Astrocyte of the spinal cord (primary cell): ENCODE measurements around the gene FRG2C.
"Not testable (repeated sequence)": the region's sequence is repeated elsewhere in the genome, so short reads cannot be mapped to it uniquely, and the experiment has no call there.

Experiments
- DNase-seq: peaks from one replicate; pipeline ENCODE4 v3.0.0; 2011; ENCODE audit warnings: low read depth, low spot score
- H3K4me3 ChIP-seq: 2 replicates; pipeline ENCODE4 v1.5.1; 2011; ENCODE audit warnings: low read depth, mild to moderate bottlenecking, low read length, moderate library complexity
- CTCF ChIP-seq: IDR thresholded peaks from 2 replicates; pipeline ENCODE4 v1.5.1; 2012; ENCODE audit warnings: low read depth, mild to moderate bottlenecking, low read length, inconsistent platforms
- in situ Hi-C: cut with HindIII; loops from 2 replicates; pipeline ENCODE4 v1.10.0; 2017; ENCODE audit warnings: low sequenced_read_pairs

Gene FRG2C

GRCh38 chr3:75650191-75650590 lies 13.9 kb upstream of the FRG2C start:
- in situ Hi-C loops, result no loop called here
- no peak for TF ChIP-seq CTCF
- H3K4me3 ChIP-seq, result no peak overlapping the region
- DNase-seq, result no peak

GRCh38 chr3:75655101-75655904 lies 8.8 kb upstream of the FRG2C start:
- in situ Hi-C loops, DNase-seq, H3K4me3 ChIP-seq: not testable (repeated sequence)

DNA sequence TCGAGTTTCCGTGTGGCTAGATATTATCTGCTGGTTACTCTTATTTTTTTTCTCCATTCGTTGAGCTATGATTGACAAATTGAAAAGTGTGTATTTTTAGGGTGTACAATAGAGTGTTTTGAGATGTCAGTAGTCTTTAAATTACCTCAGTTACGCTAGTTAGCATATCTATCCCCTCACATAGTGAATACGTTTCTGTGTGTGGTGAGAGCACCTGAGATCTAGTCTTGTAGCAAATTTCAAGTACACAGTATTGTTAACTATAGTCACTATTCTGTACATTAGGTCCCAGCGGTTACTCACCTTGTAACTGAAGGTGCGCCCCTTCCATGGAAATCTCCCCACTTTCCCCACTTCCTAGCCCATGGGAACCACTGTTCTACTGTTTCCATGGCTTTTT lies 8.2 kb upstream of the FRG2C start:
- DNase-seq, in situ Hi-C loops, H3K4me3 ChIP-seq: not testable (repeated sequence)

GRCh38 chr3:75658411-75659107 lies 5.6 kb upstream of the FRG2C start:
- TF ChIP-seq CTCF, result peak; percentile 26
- peak overlapping the region; percentile 26 for H3K4me3 ChIP-seq

DNA sequence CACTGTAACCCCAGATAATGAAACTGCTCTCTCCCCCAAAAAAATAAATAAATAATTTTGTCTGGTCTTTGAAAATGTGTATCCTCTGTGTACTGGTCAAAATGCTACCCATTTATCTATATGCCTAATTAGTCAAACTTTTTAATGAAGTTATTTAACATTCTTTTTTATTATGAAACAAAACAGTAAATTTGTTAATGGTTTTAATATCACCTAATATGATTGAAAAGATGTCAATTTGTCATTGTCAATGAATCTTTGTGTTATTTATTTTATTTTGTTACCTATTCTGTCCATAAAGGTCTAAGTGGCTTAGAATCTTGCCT lies 5.1 kb upstream of the FRG2C start:
- in situ Hi-C loops, DNase-seq: not testable (repeated sequence)
- peak overlapping the region; percentile 26 for H3K4me3 ChIP-seq

More at GRCh38 chr3:75658411-75659107, 5.6 kb upstream of the FRG2C start:
- in situ Hi-C loops, DNase-seq: not testable (repeated sequence)

DNA sequence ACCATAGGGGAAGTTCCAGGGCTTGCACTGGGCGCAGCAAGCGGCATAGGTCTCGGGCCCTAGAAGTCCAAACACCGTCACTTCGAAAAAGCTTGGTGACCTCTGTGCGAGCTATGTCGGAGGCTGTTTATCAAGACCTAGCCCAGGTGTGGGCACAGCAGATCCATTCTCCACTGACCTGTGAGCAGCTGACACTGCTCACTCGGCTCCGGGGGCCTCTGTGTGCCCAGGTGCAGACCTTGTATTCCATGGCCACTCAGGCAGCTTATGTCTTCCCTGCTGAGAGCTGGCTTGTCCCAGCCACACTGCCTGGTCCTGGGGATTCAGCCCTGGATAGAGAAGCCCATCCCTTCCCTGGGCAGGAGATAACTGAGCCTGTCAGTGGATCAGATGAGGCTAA lies 1.5 kb downstream of the FRG2C start:
- H3K4me3 ChIP-seq, DNase-seq, in situ Hi-C loops: not testable (repeated sequence)

DNA sequence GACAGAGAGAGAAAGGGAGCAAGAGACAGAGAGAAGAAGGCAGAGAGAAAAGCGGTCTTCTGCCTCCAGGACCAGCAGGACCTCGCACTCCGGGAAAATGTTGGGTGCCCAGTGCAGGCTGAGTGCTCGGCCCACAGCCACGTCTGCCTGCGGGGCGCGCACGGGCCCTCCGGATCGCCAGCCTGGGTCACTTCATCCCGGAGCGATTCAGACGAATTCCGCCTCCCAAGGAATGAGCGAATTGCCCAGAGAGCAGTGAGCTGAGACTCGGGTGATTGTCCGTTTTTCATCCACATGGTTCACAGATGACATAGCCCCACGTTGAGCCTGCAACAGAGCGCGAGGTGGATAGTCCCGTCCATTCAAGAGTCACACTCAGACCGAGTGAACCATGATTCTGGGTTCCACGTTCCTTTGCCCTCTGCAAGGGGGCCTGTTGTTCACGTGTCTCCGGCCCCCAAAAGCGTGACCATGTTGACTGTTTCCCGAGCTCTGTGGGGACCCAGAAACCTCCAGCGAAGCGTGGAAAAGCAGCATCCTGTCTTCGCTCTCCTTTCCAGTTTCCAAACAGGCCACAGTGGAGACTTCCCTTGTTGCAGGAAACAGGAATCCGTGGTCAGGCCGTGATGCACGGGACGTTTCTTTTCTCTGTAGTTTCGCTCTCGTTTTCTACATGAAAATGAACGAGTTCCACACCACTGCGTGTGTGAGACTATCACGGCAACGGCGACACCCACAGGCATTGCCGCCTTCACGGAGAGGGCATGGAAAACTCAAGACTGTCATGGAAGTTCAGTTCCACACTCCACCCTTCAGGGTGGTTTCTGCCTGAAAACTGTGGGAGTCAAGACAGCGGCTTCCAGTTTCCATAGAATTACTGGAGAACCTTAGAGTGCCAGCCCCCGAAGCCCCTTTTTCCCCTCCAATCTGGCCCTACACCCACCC lies 3.9 kb downstream of the FRG2C start:
- H3K4me3 ChIP-seq, result peak overlapping the region; percentile 36
- in situ Hi-C loops, DNase-seq: not testable (repeated sequence)

- DNase-seq, in situ Hi-C loops: not testable (repeated sequence)
- peak overlapping the region; percentile 36 for H3K4me3 ChIP-seq
These were observed 4.7 kb downstream of the FRG2C start for GRCh38 chr3:75668759-75669347.

- in situ Hi-C loops, DNase-seq: not testable (repeated sequence)
- peak overlapping the region; percentile 36 for H3K4me3 ChIP-seq
These were observed 5.5 kb downstream of the FRG2C start for GRCh38 chr3:75669348-75670297.

DNA sequence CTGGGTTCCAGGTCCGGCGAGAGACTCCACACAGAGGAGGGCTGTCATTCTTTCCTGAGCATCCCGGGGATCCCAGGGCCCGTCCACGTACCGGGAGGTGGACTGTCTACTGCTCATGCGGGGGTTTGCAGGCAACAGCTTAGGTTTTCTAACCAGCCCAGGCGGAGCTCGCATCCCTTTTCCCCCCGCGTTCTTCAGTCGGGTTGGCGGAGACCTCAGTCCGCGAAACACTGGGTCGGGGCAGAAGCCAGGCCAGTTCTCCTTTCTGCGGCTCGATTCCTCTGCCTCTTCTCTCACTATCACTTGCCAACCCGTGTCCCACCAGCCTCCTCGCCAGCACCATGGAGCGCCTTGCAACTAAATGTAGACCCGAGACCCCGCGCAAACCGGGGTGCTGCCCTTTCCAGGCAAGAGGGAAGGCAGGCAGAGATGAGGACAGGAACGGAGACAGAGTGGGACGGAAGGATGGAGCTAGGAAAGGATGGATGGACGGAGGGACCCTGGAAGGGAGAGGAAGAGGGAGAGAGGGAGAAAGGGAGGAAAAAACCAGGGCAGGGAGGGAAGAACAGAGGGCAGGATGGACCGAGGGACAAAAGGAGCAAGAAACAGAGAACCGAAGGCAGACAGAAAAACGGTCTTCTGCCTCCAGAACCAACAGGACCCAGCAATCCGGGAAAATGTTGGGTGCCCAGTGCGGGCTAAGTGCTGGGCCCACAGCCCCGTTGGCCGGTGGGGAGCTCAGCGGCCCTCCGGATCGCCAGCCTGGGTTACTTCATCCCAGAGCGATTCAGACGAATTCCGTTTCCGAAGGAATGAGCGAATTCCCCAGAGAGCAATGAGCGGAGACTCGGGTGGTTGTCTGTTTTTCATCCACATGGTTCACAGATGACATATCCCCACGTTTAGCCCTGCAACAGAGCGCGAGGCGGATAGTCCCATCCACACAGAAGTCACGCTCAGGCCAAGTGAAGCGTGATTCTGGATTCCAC lies 6.5 kb downstream of the FRG2C start:
- in situ Hi-C loops, result not testable (repeated sequence)
- peak overlapping the region; percentile 36 for H3K4me3 ChIP-seq
- DNase-seq, result peak; percentile 75

DNA sequence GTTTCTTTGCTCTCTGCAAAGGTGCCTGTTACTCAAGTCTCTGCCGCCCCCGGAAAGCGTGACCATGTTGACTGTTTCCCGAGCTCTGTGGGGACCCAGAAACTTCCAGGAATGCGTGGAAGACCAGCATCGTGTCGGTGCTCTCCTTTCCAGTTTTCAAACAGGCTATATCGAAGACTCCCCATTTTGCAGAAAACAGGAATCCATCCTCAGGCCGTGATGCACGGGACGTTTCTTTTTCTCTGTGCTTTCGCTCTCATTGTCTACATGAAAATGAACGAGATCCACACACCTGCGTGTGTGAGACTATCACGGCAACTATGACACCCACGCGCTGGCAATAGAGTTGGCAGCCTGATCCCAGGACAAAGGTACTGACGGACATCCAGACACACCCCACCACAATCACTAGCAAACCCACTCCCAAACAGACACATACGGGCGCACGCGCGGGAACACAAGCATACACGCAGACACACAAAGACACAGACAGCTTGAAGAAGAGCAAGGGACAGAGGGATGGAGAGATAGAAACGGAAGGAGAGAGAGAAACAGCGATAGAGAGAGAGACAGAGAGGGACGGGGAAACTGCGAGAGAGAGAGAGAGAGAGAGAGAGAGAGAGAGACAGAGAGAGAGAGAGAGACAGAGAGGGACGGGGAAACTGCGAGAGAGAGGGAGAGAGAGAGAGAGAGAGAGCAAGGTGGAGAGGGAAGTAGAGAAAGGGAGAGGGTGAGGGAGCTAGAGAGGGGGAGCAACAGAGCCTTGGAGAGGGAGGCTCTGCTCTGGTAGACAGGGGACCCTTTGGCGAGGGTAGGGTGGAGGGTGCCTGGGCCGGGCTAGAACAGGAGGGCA lies 7.4 kb downstream of the FRG2C start:
- DNase-seq, in situ Hi-C loops: not testable (repeated sequence)
- H3K4me3 ChIP-seq, result peak overlapping the region; percentile 36
